AG04450 (cell line): Measurements from ENCODE around the gene CREB5. TPM values are rescaled to one million over a fixed set of nuclear protein-coding genes. Genes with fewer than 3 reads are reported as not detected.

ENCODE experiments used
- CTCF ChIA-PET: fragments of 300-600, 350-600 bp; formaldehyde crosslinking; extraction: SDS; loops from one replicate; lab custom pipeline; 2022; ENCODE audit warnings: antibody characterized with exemption, inconsistent platforms; lab: Charles Lee
- POLR2A ChIA-PET: fragments of 350-600 bp; formaldehyde crosslinking; extraction: SDS; loops from one replicate; lab custom pipeline; 2021; ENCODE audit warnings: antibody characterized with exemption, inconsistent platforms; lab: Yijun Ruan, JAX
- DNase-seq: peaks from one replicate; pipeline ENCODE4 v3.0.0-alpha.2; 2011; ENCODE audit warnings: low read depth, low spot score
- H3K27ac ChIP-seq: one replicate; pipeline ENCODE4 v1.5.1; 2012; ENCODE audit warnings: low read depth, low read length, control low read depth
- H3K27me3 ChIP-seq: one replicate; pipeline ENCODE4 v1.6.0; 2012; ENCODE audit warnings: low read length; ENCODE audit not compliant: control insufficient read depth, insufficient read depth
- H3K4me3 ChIP-seq: 2 replicates; pipeline ENCODE4 v1.5.1; 2011; ENCODE audit warnings: mild to moderate bottlenecking, low read depth, low read length, control low read depth
- H3K9me3 ChIP-seq: 2 replicates; pipeline ENCODE4 v1.5.1; 2012; ENCODE audit warnings: low read length; ENCODE audit not compliant: control insufficient read depth, insufficient read depth
- CTCF ChIP-seq: IDR thresholded peaks from 2 replicates; pipeline ENCODE4 v1.5.1; 2011; ENCODE audit warnings: low read depth, low read length, control low read depth, inconsistent platforms
- polyA plus RNA-seq: library from polyadenylated mRNA; depleted of rRNA; stranded (reverse); fragments of >200 nt; gene quantifications from 2 replicates; pipeline ENCODE4 v1.2.3, GENCODE V29; 2011

The CREB5 gene
- polyA plus RNA-seq, 1 experiment = 22.1 TPM

- TF ChIP-seq CTCF = no peak
- no peak for DNase-seq
- H3K9me3 ChIP-seq = no peaks in the 10 kb centered on the region
- H3K27ac ChIP-seq = no peak overlapping the region
- POLR2A ChIA-PET = no interaction called here
- H3K27me3 ChIP-seq = no peaks in the 10 kb centered on the region
- H3K4me3 ChIP-seq = no peak overlapping the region
- CTCF ChIA-PET = no interaction called here
Observed at GRCh38 chr7:28766359-28766758, 354.0 kb downstream of the CREB5 start.

GRCh38 chr7:28767356-28767755 lies 355.0 kb downstream of the CREB5 start:
- POLR2A ChIA-PET = no interaction called here
- DNase-seq = no peak

GRCh38 chr7:28768577-28769147 lies 356.3 kb downstream of the CREB5 start:
- DNase-seq = no peak
- no peaks in the 10 kb centered on the region for H3K27me3 ChIP-seq
- H3K9me3 ChIP-seq = no peaks in the 10 kb centered on the region
- no peak overlapping the region for H3K27ac ChIP-seq
- TF ChIP-seq CTCF = no peak
- H3K4me3 ChIP-seq = no peak overlapping the region
- POLR2A ChIA-PET = no interaction called here
- CTCF ChIA-PET = interaction anchor here (0.7 kb wide), 1 partner anchor 379 kb away, joined by 4 read pairs; no protein-coding TSS in a partner anchor

More at GRCh38 chr7:28767356-28767755, 355.0 kb downstream of the CREB5 start:
- Histone ChIP-seq H3K27ac (no peak overlapping the region), H3K27me3 (no peaks in the 10 kb centered on the region), H3K4me3 (no peak overlapping the region), H3K9me3 (no peaks in the 10 kb centered on the region)
- CTCF ChIA-PET = no interaction called here
- TF ChIP-seq CTCF = no peak

GRCh38 chr7:28771906-28772622 lies 359.7 kb downstream of the CREB5 start:
- no peak for DNase-seq
- no peak for TF ChIP-seq CTCF
- peaks cover 3% of the 10 kb centered on the region; the same call in 1 of the 2 replicates for H3K9me3 ChIP-seq
- no peak overlapping the region for H3K4me3 ChIP-seq
- no peaks in the 10 kb centered on the region for H3K27me3 ChIP-seq
- ChIA-PET CTCF (no interaction called here), POLR2A (no interaction called here)
- H3K27ac ChIP-seq = no peak overlapping the region

GRCh38 chr7:28773423-28774145 lies 361.3 kb downstream of the CREB5 start:
- DNase-seq = no peak
- no peak overlapping the region for H3K4me3 ChIP-seq
- peaks cover 3% of the 10 kb centered on the region; the same call in 1 of the 2 replicates for H3K9me3 ChIP-seq
- TF ChIP-seq CTCF = no peak
- ChIA-PET CTCF (no interaction called here), POLR2A (no interaction called here)
- H3K27me3 ChIP-seq = no peaks in the 10 kb centered on the region
- no peak overlapping the region for H3K27ac ChIP-seq
